ENCODE data around the gene RNPEPL1.
"Not testable (repeated sequence)": the region's sequence is repeated elsewhere in the genome, so short reads cannot be mapped to it uniquely, and the experiment has no call there.

Gene RNPEPL1, protein sequence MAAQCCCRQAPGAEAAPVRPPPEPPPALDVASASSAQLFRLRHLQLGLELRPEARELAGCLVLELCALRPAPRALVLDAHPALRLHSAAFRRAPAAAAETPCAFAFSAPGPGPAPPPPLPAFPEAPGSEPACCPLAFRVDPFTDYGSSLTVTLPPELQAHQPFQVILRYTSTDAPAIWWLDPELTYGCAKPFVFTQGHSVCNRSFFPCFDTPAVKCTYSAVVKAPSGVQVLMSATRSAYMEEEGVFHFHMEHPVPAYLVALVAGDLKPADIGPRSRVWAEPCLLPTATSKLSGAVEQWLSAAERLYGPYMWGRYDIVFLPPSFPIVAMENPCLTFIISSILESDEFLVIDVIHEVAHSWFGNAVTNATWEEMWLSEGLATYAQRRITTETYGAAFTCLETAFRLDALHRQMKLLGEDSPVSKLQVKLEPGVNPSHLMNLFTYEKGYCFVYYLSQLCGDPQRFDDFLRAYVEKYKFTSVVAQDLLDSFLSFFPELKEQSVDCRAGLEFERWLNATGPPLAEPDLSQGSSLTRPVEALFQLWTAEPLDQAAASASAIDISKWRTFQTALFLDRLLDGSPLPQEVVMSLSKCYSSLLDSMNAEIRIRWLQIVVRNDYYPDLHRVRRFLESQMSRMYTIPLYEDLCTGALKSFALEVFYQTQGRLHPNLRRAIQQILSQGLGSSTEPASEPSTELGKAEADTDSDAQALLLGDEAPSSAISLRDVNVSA

DNA sequence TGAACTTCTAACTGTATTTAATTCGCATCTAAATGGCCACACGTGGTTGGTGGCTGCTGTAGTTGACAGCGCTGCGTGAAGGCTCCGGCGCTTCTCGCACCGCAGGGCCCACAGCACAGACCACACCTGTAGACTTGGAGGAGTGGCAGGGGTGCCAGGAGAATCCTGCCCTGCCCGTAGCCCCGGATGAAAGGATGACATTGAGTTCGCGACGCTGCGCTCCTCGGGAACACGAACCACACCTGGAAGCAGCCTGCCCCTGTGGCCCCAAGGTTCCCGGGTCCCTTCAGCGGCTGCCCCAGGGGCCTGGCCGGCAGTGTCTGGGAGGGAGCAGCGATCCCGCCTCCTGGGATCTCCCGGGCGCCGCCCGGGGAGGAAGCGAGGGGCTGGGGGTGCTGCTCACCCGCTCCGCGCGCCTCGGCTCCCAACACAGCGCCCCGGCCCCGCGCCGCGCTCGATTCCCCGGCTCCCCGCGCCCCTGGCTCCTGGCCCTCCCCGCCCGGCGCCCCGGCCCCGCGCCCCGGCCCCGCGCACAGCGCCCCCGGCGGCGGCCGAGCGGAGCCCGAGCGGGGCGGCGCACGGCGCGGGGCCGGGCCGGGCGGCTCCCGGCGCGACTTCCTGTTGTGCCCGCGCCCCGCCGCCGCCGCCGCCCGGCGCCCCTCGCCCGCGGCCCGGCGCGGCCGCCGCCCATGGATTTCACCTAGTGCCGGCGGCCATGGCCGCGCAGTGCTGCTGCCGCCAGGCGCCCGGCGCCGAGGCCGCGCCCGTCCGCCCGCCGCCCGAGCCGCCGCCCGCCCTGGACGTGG is at the start of gene RNPEPL1:
RNPEPL1 (plus strand) TSS at position 613 of the 806 bp plus-strand sequence; CDS start at position 716, 103 bp downstream.
- no peak for DNase-seq (ENCODE audit: low read depth in 3 of 3)

DNA sequence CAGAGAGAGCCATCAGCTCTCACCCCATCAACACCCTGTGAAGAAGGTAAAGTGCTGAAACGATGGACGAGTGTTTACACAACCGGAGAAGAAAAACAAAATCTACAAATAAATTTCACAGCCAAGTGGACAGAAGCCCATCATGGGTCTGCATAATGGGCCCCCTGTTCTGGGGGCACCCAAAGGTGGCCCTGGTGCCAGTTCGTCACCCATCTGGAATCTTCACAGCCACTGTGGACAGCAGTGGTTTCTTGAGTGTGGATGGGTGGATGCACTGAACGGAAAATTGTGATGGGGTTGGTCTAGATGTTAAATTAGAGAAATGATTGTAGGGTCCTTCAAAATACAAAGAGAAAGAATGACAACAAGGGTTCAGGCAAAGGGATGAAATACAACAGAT is 49.3 kb upstream of the RNPEPL1 start:
- no peak for DNase-seq (ENCODE audit: low read depth in 3 of 3)

DNA sequence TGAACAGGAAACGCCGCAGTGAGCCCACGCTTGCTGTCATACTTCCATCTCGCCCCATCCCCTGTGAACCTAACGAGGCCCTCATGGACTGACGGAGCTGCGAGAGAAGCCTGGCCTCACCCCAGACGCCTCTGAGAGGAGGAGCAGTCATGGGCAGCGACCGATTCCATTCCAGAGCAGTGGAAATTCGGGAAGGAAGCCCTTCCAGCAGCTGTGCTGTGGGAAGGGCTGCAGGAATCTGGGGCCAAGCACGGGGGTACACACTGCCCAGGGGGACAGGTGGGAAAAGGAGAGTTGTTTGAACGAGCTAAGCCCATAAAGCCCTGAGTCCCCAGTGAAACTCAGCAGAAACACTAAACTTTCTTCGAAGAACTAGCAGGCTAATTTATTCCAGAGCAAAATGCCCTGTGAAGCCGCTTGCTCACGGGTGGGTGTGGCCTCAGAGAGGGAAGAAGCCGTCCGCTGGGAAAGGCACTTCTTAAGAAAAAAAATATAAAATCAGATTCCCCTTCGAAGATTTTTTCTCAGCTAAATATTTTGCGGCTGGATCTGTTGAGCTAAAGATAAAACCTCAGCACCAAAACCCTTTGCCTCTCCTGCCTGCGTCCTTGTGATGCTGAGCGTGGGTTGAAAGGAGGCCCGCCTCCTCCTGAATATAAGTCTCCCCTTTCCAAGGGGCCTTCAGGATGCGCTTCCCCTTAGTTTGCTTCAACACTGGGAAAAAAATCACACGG is 48.7 kb upstream of the RNPEPL1 start:
- no peak for DNase-seq (ENCODE audit: low read depth in 3 of 3)

DNA sequence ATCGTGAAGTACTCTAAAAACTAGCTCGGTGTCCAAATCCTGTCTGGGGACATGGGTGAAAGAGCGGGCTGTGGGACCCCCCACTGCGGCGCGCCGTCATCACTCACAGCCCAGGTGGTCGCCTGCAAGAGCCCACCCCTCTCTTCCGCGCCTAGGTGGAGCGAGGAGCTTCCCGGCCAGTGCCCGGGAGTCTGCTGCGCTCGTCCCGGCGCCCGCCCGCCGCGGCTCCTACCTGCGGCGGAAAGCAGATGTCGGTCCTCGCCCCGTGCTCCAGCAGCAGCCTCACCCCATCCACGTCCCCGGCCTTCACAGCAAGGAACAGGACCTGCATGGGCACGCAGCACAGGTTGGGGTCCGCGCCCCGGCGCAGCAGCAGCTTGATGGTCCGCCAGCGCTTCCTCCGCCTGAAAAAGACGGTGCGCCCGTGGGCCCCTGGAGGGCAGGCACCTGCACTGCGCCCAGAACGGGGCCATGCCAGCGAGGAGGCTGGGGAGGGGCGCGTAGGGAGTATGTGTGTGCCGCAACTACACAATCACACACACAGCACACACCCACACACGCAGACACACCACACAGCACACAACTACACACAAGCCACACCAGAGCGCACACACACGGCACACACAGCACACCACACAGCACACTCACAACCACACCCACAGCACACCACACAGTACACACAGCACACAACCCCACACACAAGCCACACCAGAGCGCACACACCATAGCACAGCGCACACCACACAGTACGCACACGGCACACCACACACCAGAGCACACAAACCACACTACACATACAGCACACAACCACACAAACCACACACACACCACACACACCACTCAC is 47.9 kb upstream of the RNPEPL1 start:
- DNase-seq (ENCODE audit: low read depth in 3 of 3), result no peak

DNA sequence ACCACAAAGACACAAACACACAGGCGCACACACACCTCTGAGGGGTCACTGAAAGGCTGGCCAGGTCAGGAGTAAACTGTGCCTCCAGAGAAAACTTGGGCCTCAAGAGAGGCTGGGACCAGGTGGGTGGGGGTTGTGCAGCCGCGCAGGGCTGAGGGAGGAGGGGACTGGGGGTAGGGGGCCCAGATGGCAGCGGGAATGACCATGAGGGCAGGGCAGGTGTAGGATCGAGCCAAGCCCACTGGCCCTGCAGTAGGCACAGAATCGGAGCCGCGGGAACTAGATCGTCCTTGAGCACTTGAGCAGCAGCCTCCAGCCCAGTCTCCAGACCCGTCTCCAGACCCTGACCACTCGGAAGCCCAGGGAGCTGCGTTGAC is 47.3 kb upstream of the RNPEPL1 start:
- no peak for DNase-seq (ENCODE audit: low read depth in 3 of 3)

DNA sequence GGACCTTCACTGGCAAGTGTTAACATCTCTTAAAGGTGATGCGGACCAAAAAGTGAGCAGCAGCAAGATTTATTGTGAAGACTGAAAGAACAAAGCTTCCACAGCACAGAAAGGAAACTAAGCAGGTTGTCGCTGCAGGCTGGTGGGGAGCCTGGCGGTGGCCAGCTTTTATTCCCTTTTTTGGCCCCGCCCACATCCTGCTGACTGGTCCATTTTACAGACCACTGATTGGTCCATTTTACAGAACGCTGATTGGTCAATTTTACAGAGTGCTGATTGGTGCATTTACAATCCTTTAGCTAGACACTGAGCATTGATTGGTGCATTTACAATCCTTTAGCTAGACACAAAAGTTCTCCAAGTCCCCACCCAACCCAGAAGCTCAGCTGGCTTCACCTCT is 46.4 kb upstream of the RNPEPL1 start:
- not testable (repeated sequence) for DNase-seq (ENCODE audit: low read depth in 3 of 3)

DNA sequence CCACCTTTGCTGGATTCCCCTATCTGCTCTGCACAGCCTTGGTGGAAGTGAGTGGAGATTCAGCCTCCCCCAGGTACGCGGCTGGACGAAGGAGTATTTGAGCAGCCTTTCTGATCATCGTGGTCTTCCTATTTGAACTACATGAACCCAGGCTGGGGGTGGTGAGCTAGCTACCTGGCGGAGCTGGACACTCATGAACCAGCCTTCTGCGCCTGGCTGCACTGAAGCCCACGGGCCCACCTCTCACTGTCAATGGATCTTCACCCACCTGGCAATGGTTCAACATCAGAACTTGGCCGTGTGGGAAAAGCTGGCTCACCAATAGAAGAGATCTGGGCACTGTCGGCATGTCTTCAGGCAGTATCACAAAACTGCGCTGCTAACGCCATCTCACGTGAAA is 45.9 kb upstream of the RNPEPL1 start:
- DNase-seq (ENCODE audit: low read depth in 3 of 3), result no peak

DNA sequence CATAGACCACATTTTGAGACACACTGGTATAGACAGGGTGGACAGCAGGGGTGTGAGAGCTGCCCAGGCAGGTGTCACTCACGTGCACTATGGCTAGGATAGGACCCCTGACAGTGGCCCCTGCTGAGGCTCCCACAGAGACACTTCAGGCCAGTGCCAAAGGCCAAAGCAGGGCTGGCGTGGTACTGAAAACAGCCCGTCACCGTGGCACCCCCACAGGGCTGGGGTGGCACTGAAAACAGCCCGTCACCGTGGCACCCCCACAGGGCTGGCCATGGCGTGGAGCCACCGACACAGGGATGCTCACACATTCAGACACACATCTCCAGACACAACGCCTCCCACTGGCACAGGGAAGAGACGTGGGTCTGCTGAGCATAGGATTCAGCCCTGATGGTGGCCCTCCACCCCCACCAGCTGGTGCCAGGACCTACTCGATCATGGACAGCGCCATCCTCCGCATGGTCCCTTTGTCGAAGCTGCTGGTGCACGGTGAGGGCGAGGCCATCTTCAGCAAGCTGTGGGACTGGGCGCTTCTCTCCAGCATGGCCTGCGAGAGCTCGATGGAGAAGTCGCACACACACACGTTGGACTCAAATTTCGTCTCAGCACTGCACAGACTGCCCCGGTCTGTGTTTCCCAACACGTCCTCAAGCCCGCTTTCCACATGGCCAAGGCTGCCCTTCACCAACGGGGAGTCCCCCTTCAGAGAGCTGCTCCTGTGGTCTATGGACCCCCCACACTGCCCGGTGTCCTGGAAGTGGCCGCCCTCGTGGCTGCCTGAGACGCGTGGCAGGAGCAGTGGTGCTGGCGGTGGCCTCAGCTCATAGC is 44.6 kb upstream of the RNPEPL1 start:
- DNase-seq (ENCODE audit: low read depth in 3 of 3), result no peak

DNA sequence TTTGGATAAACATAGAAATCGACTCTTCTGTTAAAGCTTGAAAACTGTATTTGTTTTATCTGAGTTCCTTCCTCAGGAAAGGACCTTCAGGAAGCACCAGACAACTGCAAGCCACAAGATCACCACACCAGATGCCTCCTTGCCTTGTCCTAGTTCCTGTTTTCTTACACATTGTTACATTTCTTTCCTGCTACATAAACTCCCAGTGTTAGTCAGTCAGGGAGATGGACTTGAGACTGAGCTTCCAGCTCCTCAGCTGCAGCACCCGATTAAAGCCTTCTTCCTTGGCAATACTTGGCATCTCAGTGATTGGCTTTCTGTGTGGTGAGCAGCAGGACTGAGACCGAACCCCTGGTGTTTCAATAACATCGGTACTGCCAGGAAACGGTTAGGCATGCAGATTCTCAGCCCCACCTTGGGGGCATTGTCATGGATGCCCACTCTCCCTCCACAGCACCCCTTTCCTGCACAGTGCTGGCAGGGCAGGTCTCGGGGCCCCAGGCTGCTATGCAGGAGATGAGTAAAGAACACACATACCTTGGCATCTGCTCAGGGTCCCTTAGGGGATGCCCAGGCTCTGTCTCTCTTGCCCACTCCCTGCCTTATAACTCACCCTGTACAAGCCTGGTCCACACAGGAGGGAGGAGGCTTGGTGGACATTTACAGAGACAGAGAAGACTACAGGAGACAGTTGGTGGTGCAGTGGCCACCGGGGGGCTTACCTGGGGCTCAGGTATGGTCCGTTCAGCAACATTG is 43.1 kb upstream of the RNPEPL1 start:
- DNase-seq (ENCODE audit: low read depth in 3 of 3), result no peak

DNA sequence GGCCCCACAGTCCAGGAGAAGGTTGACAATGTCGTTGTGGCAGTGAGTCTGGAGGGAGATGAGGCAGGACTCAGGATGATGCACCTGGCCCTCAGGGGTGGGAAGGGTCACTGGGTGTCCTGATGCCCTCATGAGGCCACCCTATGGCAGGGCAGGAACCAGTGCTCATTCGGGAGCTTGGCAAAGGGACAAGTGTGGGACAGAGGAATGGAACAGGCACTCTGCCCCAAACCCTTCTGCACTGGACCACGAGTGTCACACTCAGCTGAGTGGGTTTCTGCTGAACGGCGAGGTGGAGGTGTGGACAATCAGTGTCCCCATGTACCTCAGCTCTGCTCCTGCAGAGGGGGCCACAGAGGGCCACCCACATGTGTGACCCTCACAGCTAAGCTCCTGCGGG is 42.5 kb upstream of the RNPEPL1 start:
- DNase-seq (ENCODE audit: low read depth in 3 of 3), result no peak

DNA sequence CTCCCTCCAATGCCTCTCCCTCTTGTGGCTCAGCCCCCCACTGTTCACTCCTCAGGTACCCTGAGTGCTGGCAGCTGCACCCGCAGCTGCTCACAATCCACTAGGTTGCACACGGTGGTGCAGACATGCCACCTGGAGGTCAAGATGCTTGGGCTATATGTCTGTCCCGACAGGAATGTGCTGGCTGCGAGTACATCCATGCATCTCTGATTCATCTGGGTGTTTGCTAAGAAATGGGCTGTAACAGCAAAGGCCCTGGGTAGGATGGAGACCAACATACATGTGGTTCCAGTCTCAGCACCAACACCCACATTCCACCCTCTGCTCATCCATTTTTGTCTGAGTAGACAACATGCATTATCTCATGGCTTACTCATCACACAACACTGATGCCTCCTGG is 41.8 kb upstream of the RNPEPL1 start:
- no peak for DNase-seq (ENCODE audit: low read depth in 3 of 3)

DNA sequence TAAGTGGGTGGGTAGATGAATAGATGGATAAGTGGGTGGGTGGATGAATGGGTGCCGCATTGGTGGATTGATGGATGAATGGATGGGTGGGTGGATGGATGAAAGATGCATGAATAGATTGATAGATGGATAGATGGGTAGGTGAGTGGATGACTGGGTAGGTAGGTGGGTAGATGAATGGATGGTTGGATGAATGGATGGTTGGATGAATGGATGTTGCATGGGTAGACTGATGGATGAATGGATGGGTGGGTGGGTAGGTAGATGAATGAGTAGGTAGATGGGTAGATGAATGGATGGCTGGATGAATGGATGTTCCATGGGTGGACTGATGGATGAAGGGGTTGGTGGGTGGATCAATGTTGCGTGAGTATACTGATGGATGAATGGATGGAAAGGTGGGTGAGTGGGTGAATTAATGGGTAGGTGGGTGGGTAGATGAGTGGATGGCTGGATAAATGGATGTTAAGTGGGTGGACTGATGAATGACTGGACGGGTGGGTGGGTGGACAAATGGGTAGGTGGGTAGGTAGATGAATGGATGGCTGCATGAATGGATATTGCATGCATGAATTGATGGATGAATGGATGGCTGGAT is 41.0 kb upstream of the RNPEPL1 start:
- no peak for DNase-seq (ENCODE audit: low read depth in 3 of 3)

DNA sequence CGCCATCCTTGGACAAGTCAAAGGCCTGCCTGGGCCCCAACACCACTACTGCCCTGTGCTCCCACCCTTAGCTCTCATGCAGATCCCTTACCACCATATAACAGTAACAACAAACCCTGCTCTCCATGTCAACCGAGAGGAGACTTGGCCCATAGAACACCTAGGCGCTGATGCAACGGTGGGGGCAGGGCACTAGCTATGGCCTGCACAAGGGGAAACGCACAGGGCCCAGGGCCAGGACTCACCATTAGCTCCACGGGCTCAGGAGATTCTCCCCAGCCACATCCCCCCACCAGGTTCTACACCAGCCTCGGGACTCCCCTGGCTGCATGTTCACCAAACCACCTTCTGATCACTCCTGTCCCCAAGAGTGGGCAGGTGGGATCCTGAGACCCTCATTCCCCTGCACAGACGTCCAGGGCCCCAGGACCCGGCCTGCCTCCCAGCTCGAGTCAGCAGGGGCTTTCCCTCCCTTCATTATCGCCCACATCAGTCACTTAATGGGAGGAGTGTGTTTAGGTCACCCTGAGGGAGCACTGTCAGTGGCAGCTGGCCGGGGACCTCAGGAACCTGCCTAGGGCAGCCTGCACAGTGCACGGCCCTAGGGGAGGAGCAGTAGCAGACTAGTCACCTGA is 39.8 kb upstream of the RNPEPL1 start:
- DNase-seq (ENCODE audit: low read depth in 3 of 3), result no peak

DNA sequence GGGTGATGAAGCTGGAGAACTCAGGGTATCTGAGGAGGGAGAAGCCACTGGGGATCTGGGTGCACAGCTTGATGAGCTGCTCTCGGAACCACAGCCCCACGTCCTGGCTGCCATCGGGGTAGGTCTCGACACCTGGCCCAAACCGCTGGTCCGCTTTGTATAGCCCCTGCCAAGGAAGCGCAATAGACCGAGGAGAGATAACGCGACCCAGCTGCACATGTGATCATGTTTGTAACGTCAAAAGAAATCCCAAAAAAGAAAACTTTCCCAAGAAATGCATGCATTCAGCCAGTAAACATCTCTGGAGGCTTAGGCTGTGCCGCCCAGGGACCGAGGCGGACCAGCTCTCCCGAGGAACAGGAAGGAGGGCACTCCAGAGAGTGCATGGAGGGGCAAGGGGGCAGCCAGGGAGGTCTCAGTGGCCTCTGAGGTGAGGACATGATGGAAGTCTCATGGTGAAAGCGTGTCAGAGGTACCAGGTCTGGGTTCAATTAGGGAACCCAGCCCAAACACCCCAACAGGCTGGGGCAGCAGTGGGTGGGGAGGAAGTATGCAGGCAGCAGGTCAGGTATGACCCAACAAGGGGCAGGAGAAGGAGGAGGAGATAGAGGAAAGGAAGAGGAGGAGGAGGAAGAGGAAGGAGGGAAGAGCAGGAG is 38.8 kb upstream of the RNPEPL1 start:
- DNase-seq (ENCODE audit: low read depth in 3 of 3), result no peak

DNA sequence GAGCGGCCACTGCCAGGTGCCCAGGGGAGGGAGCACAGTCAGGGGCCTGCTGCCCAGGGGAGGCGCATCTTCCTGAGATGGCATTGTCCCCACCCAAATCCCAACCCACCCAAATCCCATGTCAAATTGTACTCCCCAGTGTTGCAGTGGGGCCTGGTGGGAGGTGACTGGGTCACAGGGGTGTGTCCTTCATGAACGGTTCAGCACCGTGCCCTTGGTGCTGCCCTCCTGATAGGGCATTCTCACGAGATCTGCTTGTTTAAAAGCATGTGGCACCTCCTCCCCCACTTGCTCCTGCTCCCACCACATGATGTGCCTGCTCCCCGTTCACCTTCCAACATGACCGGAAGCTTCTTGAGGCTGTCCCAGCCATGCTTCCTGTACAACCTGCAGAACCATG is 38.1 kb upstream of the RNPEPL1 start:
- DNase-seq (ENCODE audit: low read depth in 3 of 3), result no peak

DNA sequence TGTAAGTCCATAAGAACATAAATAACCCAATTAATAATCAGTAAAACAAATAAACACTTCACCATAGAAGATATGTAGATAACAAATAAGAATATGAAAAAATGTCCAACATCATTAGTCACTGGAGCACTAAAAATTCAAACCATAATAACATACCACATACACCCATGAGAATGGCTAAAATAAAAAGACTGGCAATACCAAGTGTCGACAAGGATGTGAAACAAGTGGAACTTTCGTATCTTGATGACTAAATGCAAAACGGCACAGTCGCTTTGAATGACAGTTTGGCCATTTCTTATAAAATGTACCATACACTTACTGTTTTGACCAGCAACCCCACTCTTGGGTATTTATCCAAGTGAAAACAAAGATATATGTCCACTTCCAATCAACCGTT is 37.2 kb upstream of the RNPEPL1 start:
- no peak for DNase-seq (ENCODE audit: low read depth in 3 of 3)

DNA sequence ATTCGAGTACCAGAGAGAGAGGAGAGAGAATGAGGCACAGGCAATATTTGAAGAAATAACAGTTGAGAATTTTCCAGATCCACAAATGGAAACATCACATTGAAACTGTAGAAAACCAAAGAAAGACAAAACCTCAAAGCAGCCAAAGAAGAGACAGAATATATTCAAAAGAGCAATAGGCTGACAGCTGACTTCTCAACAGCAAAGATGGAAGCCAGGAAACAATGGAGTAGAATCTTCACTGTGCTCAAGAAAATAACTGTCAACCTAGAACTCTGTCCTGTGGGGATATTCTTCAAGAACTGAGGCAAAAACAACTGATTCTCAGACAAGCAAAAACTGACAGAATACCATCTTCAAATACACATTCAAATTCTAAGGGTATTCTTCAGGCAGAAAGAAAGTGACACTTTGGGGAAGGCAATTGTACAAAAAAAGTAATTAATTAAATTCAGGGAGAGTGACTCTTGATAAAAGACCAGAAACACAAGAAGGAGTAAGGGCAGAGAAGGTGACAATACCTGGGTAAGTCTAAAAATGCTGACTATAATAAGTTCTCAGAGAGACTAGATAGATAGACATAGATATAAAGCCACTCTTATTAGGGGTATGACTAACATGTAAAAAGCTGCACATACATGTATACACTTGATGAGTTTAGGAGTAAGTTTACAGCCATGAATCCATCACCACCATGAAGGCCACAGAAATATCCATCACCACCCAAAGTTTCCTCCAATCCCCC is 36.1 kb upstream of the RNPEPL1 start:
- DNase-seq (ENCODE audit: low read depth in 3 of 3), result no peak

Data from stimulated activated CD4-positive, alpha-beta T cell treated with anti-CD3 and anti-CD28 coated beads, TNF-alpha, amount 100 ng/mL, for 48 hours (primary cell).